Dedifferentiated amniotic fluid mesenchymal stem cell (primary cell): Measurements from ENCODE around the gene MAPK10.
A peak's percentile ranks its signal among the peaks of the same experiment; 100 is the strongest.

Experiments used
- DNase-seq: peaks from one replicate; pipeline ENCODE4 v3.0.0-alpha.2; 2016; ENCODE audit errors: extremely low spot score

The MAPK10 gene

DNA sequence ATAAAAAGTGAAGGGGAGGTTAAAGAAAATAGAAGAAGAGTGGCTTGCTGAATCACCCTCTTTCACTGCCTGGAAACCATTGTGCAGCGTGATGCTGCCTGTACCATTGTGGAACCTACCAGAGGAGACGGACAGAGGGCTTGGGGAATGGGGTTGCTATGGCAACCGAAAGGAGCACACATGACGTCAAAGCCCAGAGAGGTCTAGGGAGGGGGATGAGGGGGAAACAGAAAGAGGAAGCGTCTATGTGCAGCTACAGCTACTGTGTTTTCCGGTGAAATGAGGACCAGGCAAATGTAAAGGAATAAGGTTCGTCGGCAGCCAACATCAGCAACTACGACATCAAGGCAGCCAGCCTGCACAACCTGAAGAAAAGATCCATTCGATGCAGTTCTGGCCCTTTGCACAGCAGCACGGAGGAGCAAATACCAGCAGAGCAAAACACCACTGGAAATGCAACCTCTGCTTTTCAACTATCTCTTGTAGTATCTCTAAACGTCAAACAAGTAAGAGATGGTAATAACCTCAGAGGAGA, at the start of gene MAPK10:
TSS of gene MAPK10 (minus strand) at position 110 of the 535 bp plus-strand sequence.
- no peak for DNase-seq

DNA sequence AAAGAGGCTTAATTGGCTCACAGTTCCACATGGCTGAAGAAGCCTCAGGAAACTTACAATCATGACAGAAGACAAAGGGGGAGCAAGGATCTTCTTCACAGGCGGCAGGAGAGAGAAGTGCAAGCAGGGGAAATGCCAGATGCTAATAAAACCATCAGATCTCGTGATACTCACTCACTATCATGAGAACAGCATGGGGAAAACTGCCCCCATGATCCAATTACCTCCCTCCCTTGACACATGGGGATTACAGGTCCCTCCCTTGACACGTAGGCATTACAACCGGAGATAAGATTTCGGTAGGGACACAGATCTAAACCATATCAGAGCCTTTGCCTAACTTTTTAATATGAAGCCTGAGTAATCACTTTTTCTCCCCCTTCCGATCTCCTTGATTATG, 43.7 kb upstream of the MAPK10 start:
- DNase-seq, result no peak

DNA sequence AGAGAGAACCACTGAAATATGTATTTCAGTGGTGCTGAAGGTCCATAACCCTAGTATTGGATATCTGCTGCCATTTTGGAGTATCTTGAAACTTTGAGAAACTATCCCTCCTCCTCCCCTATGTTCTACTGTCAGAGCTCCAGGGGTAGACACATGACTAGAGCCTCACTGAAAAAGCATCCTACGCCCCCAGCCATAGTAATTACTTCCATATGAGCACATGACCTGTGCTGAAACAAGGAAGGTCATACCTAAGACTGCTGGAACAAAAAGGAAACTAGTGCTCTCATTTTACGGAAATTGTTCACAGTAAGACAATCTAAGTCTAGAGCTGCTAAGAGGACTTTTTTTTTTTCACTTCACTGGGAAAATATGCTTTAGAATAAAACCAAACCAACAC, 42.0 kb upstream of the MAPK10 start:
- DNase-seq, result no peak

DNA sequence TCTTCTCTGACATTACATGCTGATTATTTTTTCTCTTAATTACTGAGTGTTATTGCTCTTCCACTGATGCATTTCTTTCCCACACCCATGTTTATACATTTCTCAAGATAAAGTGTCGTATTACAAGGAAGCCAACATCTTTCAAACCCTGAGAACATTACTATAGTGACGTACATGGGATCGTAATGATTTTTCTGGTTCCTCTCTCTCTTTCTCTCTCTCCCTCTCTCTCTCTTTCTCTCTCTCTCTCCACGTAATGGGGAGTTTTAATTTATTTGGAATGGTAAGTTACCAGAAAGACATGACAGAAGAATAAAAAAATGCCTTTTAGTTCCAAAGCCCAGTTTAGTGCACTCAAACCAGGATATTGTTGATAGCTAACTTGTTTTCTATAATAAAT, 40.4 kb upstream of the MAPK10 start:
- peak; percentile 21 for DNase-seq

DNA sequence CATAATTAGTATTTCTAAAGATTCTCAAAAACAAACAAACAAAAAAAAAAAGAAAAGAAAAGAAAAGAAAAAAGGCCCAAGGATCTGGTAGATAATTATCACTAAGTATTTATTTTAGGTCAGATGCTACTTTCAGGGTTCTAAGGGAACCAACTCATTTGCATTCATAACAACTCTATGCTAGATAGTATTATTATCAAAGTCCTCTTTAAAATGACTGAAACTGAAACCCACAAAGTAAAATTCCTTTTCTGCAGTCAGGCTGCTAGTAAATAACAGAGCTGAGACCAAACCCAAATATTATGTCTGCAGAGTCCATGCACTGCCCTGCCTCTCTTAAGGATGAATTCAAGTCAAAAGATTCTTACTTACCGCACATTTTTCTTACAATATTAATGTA, 38.3 kb upstream of the MAPK10 start:
- no peak for DNase-seq

DNA sequence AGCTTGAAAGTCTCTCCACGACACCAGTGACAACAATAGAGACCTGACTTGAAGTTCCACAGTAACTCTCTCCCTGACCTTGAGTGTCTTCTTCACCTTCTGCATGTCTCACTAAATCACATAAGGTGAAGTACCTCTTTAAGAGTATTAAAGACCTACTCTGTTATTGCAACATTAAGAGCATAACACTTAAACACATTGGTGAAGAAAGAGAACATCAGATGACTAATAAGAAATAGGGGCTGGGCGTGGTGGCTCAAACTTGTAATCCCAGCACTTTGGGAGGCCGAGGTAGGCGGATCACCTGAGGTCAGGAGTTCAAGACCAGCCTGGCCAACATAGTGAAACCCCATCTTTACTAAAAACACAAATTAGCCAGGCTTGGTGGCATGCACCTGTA, 33.9 kb upstream of the MAPK10 start:
- no peak for DNase-seq

DNA sequence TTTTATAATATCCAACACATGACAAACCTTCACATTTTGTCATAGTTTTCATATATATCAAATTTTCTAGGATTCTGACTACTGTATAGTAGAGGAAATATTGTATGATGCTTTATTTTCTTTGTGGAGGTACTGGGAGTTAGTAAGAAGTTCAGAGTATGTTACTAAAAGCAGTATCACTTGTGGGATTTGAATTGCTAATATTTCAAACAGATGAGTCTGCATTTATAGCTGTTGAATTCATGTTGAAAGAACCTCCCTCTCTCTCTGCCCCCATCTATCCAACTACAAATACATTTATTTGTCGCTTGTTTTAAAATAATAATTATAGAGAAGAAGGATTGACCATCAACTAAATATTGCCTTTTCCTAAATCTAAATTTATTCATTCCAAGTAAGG, 29.8 kb upstream of the MAPK10 start:
- no peak for DNase-seq

DNA sequence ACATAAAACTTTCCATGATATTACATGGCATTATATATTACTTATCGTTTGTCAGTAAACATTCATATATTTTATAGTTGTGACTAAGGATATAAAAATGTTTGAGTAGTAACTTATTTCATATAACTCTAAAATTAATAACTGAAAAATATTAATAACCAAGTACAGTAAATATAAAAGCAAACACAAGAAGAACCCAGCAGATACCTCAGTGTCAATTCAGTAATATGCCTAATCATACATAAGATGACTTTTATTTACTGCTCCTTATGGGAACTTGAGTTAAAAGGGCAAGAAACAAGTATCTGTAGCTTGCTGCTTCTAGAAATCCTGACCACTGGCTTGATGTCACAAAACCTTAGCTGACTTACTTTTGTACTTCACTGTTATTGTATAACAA, 28.4 kb upstream of the MAPK10 start:
- DNase-seq, result no peak

DNA sequence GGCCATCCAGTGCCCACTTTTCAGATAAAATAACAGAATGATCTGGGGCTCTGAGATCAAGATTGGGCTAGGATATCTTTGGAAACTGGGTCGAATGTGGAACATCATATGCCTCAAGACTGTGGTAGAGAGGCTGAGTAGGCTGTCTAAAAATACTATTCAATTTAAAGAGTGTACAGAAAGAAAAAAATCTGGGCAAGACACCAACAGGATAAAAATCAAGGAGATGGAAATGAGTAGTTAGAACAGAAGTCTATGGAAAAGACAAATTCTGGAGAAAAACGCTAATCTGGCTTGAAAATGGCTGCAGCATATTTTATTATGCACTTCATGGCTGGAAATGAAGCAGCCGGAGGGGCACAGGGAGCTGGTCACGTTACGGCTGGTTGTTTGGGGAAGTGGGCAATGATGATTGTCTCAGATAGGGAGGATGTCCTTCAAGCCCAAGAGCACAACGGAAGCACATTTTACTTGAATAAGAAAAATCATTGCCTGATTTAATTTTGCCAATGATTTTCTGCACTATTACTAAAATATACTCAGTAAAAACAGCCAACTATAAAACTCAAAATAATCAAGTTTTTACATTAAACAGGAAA, 27.1 kb upstream of the MAPK10 start:
- DNase-seq, result no peak

DNA sequence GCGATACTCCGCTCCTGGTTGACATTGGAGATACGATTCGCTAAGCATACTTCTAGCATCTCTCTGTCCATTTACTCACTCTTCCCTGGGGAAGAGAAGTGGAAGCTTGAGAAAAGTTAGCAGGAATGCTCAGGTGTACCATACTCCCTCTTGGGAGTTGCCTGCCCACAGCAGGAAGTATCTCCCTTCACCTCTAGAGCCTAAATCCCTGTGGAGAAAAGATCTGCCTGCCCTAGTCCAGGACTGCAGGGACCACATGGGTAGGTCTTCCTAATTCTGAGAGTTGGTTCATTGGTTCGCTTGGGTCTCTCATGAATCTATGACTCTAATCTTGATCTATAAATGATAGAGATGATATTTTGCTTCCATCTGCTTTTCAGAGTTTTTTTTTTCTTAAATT, 26.3 kb upstream of the MAPK10 start:
- no peak for DNase-seq

DNA sequence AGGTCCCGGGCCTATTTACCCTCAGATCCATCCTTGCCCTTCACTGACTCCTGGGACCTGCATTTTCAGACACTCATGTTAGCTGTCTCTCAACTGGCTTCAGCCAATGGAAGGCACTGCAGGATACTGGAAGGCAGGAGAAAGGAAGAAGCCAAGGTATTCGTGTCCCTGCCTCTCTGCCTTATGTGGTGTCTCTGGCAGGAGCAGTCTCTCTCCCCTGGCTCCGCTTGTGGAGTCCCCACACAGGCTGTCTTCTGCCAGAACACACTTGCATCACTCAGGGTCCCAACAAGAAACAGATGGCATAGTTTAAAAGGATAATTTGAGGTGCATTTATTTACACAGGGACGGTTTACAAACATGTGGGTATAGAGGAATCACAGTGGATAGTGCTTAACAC, 21.6 kb upstream of the MAPK10 start:
- DNase-seq, result no peak

DNA sequence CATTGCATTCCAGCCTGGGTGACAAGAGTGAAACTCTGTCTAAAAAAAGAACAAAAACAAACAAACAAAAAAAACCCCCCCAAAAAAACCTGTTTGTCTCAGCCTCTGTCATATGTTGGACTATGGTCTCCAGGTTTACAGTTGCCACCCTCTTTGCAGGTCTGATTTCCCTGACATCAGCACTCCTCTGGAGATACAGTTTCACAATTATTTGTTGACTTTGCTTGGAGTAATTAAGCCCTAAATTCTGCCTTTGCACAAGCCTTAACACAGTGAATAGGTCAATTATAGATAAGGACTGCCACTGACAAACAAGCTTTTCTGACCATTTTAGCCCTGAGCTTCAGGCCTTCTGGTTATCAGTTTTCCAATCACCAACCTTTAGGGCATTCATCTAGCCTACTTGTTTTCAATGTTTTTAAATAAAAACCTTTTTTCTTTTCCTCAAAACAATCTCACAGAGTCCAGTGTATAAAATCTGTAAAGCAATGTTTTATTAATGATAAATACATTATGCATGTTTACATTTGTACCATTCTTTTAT, 20.4 kb upstream of the MAPK10 start:
- DNase-seq, result no peak

DNA sequence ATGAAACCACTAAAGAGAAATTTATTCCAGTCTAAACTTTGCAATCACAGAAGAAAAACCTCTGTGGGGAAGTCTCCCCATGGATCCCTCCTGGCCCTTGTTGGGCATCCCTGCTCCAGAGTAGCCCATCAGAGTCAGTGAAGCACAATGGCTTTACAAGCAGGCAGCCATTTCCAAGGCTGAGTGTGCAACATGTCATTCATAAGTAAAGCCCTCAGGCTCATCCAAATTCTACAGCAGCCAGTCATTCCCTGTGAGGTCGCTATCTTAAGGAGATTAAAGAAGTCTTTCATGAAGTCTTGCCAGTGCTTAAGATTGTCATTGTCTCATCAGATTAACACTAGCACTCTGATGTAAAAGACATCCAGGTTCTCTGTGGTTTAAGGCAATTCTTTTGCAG, 17.0 kb upstream of the MAPK10 start:
- no peak for DNase-seq

DNA sequence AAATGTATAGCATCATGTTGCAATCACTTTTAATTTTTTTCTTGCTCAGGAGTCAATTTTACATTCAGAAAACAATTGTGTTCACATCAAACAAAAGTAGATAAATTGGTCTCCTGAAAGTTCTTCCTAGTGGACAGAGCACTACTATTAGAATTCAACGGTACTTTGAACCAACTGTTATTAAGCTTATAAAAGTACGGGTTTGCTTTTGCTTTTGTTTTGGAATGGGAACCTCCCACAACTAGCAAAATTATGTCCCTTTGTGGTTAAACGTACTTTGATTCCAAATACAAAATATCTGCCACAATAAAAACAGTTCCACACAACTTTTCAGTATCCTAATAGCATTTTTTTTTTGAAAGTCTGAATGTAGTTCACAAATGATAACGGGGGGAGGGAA, 8.6 kb upstream of the MAPK10 start:
- no peak for DNase-seq

DNA sequence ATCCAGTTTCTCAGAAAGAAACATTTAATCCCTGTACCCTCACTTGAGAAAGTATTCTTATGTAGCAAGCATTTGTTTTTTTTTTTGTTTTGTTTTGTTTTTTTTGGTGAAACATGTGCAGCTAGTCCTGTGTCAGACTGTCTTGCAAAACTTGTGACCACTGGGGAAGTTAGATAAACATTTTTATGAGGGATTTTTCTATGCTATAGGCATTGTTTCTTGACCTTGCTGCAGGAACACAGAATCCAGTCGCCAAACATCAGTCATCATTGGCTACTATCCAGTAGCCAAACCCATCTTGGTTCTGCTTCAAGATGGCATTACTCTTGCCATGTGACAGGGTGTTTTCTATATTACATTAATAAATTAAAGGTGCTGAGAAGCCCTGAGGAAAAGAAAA, 7.7 kb upstream of the MAPK10 start:
- no peak for DNase-seq

DNA sequence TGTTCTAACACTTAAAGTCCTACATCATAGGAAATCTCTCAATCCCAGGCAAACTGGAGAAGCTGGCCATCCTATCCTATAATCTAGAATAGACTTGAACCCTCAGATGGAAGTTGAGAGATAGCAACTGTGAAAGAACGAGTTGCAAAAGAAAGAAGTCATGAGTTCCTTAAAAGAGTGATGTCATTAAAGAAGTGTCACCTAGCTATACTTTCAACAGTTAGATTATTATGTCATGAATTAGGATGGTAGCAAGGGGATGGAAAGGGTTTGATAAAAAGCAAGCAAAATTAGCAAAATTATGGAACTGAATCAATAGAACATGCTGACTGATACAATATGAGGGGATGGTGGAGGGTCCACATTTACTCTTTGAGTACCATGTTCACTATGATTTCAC, 7.1 kb upstream of the MAPK10 start:
- no peak for DNase-seq

DNA sequence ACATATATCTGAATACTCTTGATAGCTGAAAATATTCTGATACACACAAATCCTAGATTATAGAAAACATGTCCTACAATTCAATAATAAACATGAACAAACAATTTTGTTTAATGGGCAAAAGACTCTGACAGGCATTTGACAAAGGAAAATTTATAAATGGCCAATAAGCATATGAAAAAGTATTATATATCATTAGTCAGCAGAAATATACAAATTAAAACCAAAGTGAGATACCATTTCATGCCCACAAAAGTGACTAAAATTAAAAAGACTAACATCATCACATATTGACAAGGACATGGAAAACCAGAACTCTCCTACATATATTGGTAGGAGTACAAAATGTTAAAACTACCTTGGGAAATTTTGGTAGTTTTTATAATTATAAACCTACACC, 2.7 kb upstream of the MAPK10 start:
- no peak for DNase-seq

DNA sequence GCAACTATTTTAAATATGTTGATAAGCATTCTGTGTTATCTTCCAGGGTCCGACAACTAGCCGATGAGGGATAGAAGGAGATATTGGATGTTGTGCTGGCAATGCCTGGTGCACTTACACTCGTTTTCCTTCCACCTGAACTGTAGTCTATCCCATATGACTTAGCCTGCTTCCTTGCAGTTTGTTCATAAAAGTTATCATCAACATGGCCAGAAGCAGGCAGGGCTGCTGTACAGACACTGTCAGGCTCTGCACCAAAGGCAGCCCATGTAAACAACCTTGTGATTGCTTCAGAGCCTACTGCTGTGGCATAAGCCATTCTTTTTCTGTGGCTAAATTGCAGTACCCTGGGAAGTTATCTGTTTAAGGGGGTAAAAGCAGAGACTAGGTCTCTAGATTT, 1.6 kb downstream of the MAPK10 start:
- DNase-seq, result no peak

DNA sequence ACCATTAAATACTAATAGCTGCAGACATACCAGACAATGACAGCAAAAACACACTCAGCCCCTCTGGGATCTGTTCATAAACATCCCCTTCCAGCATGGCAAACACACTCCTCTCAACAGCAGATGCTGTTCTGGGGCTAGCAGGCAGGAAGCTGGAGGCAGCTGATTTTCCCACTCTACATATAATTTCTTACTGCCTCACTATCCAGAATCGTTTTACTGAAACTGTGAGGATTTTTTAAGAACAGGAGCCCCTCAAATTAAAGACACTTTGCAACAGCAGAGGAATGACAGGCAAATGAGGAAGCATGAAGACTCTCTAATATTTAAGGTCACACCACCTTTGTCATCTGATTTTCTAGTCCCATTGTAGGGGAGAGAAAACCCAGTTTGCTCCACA, 2.2 kb downstream of the MAPK10 start:
- no peak for DNase-seq

DNA sequence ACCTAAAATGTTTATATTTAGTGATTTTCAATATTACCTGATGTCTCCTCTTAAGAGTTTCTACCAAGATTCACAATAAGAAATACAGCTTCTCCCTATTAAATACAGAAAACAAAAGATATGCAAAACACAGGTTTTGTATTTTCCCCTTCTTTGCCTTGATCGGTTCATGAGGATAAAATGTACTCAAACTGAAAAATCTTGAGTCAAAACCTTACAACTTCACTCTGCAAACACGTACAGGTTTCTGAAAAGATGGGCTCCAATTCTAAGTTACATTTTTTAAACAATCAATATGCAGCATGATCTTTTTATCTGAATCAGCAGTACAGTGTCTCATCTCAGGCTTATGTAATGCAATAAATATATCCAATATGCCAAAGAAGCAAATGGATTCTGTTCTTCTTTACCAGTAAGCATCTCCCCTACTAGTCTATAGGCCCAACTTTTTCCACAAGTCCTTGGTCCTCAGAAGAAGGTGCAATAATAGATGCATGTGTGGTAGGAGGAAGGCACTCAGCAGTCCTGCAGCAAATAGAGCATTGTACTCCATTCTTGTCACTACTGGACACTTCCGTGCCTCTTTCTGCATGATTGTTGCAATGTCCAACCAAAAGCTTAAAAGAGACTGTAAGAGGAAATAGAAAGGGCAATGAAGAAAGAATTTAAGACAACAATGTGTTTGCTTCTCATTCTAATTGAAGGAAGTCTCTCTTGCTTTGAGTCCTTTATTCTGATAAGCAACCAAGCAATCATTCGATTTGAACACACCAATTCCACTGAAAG, 3.2 kb downstream of the MAPK10 start:
- DNase-seq, result no peak

DNA sequence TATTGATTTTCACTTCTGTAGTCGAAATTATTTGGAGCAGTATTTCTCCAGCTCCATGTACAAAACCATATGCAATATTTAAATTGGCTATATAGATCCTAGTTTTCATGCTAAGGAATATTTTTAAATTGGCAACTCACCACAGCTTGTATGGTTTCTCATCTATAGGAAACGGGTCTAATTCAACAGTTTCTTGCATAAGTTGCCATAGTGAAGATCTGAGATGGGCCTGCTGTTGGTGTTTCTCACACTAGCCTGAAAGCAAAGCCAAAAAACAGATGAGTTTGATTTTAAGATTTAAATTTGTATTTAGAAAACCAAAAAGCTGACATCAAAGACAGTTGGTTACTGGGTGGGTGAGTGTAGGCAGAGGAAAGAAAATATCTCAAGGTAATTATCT, 5.5 kb downstream of the MAPK10 start:
- no peak for DNase-seq

DNA sequence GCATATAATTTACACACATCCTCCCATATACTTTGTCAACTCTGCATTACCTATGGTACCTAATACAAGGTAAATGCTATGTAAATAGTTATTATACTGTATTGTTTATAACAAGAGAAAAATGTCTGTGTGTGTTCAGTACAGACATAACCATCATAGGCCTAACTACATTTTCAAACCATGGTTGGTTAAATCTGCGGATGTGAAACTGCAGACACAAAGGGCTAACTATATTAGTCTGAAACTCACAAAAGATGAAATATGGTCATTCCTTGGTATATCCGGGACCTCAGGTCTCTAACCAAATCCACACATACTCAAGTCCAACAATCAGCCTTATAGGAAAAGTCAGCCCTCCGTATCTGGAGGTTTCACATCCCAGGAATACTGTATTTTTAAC, 13.5 kb downstream of the MAPK10 start:
- no peak for DNase-seq

DNA sequence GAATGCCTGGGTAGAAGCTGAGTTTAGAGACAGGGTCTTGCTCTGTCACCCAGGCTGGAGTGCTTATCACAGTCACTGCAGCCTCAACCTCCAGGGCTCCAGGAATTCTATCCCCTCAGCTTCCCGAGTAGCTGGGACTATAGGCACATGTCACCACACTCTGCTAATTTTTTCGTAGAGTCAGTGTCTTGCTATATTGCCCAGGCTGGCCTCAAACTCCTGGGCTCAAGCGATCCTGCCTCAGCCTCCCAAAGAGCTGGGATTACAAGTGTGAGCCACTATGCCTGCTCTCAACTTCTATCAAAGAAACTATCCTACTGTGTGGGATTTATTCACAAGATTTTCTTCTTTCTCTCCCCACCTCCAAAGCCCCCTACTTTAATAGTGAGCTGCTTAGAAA, 15.7 kb downstream of the MAPK10 start:
- no peak for DNase-seq
